Coronary artery (tissue), 2 donors: ENCODE measurements around the gene MSI2.

Source experiments
- DNase-seq: peaks from one replicate; pipeline ENCODE4 v3.0.0-alpha.2; 2017; ENCODE audit warnings: low spot score
- H3K27ac ChIP-seq, 2 donors: fragments of 200-600 bp; sonication (generic); one replicate each; pipeline ENCODE4 v1.5.1; 2016 to 2019
- H3K4me3 ChIP-seq: fragments of 200-600 bp; sonication (generic); 2 replicates; pipeline ENCODE4 v1.5.1; 2016; ENCODE audit warnings: mild to moderate bottlenecking, moderate library complexity
- TF ChIP-seq, protein P1 (sequence below): fragments of 200-600 bp; sonication (generic); IDR thresholded peaks from one replicate; pipeline ENCODE4 v1.5.1; 2019; ENCODE audit warnings: antibody characterized with exemption

MSI2 gene

DNA sequence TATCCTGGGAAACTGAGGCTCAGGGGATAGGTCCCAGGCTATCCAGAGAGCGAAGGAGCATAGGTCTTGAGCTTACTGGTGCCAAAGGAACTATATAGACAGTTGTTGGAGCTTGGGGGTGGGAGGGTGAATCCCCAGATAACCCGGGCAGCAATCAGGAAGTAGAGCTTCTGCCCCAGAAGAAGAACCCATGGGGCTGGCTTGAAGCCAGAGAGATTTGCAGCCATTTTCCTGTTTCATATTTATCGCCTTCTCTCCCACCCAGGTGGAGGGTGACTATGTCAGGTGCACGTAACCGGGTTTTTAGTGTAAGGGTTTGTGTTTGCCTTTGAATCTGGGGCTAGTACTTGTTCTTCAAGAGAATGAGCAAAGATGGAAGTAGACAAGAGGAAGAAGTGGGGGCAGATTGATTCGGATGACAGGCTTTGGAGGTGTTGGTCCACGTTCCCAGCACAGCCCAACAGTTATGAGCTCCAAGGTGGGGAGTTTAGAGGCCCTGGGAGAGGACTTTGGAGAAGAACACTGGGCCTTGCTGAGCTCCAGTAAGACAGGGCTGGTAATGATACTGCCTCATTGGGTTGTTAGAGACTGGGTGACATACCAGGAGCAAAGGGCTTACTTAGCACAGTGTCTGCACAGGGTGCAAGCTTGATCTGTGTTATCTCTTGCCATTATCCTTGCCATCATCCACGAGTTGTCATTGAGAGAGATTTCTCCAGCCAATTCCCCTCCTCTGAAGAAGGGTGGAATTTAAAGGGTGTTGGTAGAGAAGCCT lies 343.1 kb downstream of the MSI2 start:
- TF ChIP-seq, protein P1, sequence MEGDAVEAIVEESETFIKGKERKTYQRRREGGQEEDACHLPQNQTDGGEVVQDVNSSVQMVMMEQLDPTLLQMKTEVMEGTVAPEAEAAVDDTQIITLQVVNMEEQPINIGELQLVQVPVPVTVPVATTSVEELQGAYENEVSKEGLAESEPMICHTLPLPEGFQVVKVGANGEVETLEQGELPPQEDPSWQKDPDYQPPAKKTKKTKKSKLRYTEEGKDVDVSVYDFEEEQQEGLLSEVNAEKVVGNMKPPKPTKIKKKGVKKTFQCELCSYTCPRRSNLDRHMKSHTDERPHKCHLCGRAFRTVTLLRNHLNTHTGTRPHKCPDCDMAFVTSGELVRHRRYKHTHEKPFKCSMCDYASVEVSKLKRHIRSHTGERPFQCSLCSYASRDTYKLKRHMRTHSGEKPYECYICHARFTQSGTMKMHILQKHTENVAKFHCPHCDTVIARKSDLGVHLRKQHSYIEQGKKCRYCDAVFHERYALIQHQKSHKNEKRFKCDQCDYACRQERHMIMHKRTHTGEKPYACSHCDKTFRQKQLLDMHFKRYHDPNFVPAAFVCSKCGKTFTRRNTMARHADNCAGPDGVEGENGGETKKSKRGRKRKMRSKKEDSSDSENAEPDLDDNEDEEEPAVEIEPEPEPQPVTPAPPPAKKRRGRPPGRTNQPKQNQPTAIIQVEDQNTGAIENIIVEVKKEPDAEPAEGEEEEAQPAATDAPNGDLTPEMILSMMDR = no peak
- no peak for DNase-seq
- H3K27ac ChIP-seq = no peak overlapping the region
- H3K4me3 ChIP-seq = no peak overlapping the region

DNA sequence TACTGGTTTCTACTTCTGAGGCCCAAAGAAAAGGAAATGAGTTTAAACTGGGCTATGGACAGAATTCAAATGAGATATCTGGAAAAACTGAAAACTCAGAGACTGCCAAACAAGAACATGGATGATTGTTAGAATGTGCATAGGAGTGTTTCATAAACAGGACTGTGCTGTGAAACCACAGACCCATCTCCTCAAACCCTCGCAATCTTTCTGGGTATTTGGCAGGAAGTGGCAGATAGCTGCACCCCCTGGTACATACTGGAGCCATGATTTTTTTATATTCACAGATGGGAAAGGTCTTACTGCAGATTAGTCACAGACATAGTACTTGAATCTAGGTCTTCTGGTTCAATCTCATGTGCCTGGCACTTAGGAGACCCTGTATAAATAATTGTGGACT lies 343.8 kb downstream of the MSI2 start:
- TF ChIP-seq, protein P1 = no peak
- Histone ChIP-seq H3K27ac (no peak overlapping the region), H3K4me3 (no peak overlapping the region)
- no peak for DNase-seq

DNA sequence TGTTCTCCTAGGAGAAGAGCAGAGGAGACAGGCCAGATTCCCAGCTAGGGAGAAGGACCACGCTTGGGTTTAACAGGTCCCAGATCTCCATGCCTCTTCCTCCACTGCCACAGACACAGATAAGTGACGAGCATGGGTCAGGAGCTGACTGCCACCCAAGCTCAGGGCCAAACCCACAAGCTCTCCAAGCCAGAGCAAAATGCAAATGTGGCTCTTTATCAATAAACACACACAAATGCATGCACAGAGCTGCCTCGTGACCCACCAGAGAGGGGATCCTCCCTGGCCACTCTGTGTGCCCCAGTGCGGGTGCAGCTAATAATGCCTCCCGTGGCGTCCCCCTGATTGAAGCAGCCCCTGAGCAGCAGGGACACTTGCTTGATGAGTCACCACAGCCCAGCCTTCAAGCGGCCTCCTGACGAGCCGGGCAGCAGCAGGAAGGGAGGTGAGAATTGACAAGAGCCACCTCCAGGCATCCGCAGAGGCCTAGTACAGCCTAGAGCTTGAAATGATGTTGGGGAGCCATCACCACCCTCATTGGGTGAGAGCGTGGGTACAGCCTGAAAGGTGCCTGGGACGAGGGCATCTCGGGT lies 344.9 kb downstream of the MSI2 start:
- TF ChIP-seq, protein P1 = no peak
- peak overlapping the region in 1 of 2 donors; percentile 25 for H3K27ac ChIP-seq
- H3K4me3 ChIP-seq = no peak overlapping the region
- DNase-seq = no peak

DNA sequence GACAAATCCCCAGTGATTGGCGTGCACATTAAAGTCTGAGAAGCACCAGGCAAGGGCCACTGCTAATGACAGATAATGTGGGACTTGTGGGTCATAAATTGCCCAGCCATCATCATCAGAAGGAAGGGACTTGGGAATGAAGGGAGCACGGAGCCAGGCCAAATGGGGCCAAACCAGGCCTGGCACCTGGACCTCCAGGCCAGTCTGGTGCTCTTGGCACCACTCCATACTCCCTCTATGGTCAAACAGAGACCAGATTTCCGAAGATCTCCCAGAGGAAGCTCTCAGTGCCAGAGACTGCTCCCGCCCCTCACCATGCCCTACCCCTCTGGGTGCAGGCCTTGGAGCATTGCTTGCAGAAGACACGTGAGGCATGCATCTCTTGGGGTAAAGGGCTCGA lies 346.6 kb downstream of the MSI2 start:
- TF ChIP-seq, protein P1 = no peak
- DNase-seq = no peak
- H3K27ac ChIP-seq = no peak overlapping the region
- H3K4me3 ChIP-seq = no peak overlapping the region

DNA sequence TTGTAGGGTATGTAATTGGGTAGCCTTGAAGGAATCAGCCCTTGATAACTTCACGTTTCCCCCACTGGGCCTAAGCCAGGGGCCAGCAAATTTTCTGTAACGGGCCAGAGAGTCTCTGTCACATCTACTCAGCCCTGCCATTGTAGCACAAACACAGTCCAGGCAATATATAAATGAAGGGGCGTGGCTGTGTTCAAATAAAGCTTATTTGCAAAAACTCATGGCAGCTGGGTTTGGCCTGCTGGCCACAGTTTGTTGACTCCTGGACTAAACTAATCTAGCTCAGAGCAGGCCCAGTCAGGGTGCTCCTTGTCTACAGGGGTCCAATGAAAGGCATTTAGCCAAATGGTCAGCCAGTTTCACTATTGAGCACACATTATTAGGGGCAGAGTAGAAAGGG lies 347.2 kb downstream of the MSI2 start:
- no peak overlapping the region for H3K27ac ChIP-seq
- DNase-seq = no peak
- H3K4me3 ChIP-seq = no peak overlapping the region
- TF ChIP-seq, protein P1 = no peak

DNA sequence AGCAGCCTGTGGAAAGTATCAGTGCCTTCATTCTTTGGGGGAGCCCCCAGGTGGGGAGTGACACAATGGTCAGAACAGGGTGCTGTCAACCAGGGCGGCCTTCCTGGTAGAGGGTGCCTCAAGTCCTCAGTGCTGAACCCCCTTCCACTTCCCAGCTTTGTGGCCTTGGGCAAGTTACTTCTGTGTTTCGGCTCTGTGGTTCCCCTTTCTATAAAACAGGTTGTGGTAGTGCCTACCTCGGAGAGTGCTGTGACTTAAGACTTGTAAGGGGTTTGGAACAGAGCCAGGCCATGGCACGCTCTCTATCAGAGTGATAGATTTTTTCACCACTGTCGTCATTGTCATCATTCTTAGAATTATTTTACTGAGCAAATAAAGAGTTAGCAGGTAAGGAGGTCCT lies 347.7 kb downstream of the MSI2 start:
- no peak overlapping the region for H3K4me3 ChIP-seq
- DNase-seq = no peak
- H3K27ac ChIP-seq = no peak overlapping the region
- TF ChIP-seq, protein P1 = no peak
